NOMO-1 treated with DMSO at 0.1 percent for 48 hours (cell line): ENCODE measurements around the gene NRG2.

Experiments used
- DNase-seq: peaks from one replicate; lab custom pipeline; 2025; ENCODE audit not compliant: unreplicated experiment; lab: John Stamatoyannopoulos, UW

The NRG2 gene

DNA sequence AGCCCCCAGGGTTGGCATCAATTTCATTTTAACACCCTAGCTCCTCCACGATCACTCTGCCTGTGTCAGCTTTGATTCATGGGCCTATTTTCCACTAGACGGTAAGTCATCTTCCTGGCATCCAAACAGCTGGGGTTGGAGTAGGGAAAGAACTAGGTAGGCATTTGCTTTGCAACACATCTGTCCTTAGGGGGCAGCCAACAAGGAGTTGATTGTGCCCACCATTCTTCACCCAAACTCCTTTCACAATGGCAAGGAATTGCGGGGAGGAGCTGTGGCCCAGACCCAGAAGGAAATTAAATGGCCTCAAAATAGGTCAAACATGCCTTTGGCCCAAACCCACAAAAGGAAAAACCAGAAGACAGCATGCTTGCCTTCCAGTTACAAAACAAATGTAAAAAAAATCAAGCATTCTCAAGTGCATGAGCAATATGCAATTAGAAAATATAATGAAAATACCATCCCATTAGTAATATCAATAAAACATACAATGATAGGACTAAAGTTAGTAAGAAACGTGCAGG is 71.8 kb downstream of the NRG2 start:
- DNase-seq: no peak

DNA sequence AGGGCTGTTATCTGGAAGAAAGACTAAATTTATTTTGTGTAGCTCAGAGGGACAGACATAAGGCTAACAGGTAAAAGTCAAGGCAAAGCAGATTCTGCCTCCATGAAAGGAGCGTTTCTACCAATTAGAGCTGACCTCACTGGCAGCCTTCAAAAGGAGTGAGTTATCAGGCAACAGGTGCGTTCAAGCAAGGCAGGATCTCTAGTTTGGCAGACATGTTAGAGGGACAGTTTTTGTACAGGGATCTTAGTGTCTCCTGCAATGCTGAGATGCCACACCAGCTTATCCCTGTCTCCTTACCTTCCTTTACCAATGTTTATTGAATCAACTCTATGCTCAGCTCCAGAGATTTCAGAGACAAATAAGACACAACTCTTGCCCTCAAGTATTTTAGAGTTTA is 73.8 kb downstream of the NRG2 start:
- DNase-seq: no peak

DNA sequence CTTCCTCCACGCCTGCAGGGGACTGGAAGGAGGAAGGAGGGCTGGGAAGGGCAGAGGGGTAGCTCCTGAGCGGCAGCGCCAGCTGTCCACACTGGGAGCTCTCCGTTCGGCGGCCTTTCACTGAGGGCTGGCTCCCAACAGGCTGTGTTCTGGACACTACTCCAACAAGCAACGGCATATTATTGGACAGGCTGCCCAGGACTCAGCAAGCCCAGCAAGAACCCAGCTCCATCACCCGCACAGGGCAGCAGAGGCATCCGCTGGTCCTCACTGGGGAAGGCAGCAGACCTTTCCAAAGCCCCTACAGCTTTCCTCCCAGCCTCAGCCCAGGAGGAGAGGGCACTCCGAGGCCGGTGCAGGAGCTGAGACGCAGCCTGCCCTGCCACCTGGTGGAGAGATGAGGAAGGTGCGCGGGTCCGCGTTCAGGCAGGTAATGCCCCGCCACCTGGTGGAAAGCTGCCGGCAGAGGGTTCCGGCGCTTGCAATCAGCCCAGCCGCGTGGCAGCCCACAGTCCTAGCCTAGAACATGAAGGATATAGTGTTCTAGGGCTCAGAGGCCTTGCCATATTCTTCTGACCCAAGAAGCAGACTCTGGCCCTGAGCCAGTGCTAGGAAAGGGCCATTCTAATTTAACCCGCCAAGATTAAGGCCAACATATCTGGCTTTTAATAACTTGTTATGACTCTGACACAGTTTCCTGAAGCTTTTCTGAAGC is 74.4 kb downstream of the NRG2 start:
- peak; percentile 78 for DNase-seq

DNA sequence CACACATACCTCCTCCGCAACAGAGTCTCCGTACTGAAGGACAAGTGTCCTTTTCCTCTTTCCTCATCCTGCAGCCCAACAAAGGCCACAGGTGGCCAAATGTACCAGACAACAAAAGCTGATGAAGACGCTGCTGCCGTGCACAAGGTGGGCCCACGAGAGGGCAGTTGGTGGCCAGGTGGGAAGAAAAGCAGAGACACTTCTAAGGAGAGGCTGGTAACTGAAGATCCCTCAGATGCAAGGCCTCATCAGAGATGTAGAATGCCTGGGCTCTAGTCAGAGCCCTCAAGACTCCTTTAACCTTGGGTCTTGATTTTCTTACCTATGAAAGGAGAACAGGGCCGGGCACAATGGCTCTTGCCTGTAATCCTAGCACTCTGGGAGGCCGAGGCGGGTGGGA is 75.7 kb downstream of the NRG2 start:
- no peak for DNase-seq

DNA sequence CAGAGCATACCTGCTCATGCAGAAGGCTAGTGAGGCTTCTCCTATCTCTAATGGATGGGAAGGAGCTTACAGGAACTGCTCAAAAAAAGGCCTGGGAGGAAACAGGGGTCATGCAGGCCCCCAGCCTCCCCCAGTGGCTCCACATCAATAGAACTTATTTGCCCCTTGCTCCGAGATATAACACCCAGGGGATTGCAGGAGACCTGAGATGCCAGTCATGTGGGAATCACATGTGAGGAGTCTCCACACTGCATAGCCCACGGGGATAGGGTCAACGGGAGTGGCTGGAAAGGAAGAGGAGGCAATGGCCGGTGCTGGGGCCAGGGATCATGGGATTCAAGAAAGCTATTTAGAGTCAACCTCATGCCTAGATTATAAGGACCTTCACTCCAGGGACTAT is 76.2 kb downstream of the NRG2 start:
- DNase-seq: no peak

DNA sequence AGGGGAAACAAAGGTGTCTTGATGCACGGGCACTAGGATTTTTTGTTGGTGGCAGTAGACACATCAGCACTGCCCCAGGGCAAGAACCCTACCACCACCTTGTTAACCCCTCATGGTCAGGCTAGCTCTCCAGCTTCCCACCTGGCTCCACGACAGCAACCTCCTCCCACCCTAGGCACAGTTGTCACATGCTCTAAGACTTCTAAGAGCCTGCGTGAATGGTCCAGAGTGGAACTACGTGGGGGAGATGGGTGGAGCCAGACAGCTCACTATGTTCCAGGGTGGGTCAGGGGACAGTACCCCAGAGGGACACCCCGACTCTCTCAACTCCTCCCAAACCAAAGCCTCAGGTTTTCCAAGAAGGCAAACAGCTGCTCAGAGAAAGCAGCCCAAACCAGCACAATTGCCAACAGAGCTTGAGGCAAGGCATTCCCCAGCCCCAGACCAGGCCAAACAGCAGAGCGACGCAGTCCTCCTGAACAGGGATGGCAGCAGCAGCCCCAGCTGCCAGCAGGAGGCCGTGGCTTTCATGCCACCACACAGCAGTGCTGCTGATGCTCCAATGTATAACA is 78.0 kb downstream of the NRG2 start:
- DNase-seq: no peak

DNA sequence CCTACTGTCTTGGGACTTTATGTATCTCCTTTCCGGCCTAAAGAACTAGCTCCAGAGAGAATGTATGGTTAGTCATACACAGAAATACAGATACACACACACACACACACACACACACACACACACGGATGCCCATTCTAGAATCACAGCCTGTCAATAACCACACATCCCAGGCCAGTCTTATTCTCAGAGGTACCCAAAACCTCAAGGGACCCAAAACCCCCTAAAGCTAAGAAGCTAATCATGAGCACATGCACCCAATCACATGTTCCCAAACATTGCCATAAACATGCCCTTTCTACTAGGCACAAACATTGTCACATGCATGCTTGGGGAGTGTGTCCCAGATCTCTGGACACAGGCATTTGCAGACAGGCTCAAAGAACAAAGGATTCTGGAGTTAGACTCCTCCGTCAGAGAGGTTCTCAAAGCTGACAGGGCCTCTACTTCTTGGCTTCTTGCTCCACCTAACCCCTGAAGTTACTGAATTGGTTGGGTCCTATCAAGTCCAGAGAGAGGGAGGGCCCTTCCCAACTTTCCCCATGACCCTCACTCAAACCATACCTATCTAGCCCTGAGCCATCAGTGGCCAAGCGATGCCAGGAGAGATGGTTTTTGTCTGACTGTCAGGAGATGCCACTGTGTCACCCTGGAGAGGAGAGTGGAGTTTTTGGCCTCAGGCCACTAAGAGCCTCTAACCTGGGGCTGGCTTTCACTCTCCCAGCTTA is 78.7 kb downstream of the NRG2 start:
- no peak for DNase-seq

DNA sequence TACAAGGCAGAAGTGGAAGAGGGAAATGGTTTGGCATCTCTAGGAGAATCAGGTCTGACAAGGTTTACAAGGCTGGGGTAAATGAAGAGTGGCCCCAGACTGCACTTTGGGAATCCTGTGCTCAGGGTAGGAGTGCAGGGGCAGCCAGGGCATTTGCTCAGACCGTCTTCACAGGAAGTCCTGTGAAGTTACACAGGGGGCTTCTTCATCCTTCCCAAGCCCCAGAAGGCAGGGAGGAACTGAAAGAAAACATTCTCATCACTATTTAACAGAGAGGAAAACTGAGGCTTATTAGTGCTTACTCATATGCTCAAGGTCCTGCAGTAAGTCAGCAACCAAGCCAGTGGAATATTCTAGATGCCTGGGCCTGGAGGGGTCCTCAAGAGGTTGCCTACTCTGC is 80.7 kb downstream of the NRG2 start:
- DNase-seq: no peak

DNA sequence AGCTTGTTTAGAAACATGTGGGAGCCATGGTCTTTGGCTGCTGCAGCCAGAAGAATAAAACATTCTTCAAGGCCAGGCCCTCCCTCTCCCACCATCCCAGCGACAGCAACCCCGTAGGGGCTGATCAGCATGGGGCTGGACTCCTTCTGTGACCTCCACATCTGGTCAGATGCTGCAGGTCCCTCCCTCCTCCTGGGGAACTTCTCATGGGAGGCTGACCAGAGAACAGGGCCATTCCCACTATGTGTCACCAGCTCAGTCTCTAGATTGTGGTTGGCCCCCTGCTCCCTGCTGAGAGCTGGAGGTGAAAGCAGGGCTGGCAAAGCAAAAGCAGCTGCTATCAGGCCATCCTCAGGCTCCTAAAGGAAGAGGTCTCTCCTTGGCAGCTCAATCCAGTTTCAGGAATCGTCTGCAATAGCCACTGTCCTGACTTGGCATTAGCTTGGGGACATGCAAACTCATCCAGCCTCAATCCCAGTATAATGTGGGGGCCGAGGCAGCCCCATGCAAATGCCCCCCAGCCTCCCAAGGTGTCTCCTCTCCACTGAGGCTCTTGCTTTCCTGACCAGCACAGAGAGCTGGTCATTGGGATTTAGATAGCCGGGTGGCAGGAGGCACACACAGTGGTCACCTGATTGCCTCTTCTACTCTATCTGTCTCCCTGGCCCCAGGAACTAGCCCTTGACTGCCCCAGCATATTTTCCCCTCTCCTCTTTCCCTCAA is 81.5 kb downstream of the NRG2 start:
- no peak for DNase-seq

DNA sequence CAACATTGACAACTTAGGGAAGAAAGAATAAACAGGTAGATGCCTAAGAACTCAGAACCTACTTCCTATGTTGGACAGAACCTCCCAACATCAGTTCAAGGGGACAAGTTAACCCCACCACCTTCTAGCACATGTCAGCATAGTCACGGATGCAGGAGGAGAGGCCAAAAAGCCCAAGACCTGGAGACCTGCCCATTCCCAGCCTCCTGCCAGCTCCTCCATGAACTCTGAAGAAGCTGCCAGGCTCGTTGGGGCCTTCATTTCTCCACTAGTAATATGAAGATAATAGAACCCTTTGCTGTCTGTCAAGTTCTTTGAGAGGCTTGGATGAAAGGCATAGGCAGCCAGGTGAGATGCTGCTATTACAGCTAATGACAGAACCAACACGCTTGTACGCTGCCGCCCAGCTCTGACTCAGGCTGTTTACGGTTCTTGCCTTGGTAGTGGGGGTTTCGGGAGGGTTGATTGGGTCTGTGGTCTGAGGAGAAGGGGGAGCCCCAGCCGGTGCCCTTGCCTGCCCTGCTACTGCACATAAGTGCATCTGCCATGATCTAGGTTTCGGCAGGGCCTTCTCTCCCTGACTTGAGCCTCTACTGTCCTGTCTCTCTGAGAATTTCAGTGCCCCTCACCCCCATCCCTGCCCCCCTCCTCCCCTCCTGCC is 82.2 kb downstream of the NRG2 start:
- no peak for DNase-seq

DNA sequence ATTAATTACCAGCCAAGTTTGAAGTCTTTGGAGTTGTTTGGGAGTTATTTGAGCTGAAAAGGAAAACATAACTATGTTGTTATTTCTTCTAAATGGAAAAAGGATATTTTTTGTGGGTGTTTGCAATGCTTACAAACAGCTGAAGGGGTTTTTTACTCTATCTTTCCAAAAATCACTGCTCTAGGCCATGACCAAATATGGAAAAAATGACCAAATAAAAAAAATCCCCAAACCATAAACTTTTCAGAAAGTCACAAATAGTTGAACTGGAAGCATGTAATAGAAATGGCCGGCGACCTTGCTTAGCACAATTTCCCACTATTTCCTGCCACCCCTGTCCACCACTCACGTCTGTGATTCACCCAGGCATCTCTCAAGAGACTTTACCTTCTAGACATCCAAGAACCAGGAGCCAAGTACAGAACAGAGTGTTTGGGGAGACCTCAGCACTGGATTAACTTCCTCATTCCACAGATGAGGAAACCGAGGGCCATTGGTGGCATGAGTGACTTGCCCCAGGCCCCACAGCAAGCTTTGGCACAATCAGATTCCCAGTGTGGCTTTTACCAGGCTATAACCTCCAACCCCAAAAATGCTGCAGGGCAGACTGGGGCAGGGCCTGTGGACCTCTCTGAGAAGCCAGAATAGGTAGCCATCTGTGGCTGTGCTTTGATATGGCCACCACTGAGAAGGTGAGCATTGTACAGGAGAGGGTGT is 84.5 kb downstream of the NRG2 start:
- no peak for DNase-seq

DNA sequence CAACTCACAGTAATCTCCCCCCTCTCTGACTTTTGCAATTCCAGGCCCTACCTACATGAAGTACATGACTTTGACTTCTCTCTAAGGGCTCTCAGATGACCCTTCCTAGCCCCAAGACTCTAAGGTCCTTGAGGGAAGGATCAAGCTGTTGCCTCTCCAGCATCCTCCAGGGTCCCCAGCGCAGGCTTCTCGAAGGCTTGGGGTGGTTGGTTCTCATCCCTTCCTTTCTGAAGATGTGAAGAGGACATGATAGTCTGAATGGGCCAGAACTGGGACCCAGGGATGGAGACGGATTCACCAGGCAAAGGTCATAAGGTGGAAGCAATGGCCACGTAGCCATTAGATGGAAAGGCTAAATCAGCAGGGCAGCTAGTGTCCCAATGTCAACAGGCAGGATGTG is 86.8 kb downstream of the NRG2 start:
- DNase-seq: no peak

DNA sequence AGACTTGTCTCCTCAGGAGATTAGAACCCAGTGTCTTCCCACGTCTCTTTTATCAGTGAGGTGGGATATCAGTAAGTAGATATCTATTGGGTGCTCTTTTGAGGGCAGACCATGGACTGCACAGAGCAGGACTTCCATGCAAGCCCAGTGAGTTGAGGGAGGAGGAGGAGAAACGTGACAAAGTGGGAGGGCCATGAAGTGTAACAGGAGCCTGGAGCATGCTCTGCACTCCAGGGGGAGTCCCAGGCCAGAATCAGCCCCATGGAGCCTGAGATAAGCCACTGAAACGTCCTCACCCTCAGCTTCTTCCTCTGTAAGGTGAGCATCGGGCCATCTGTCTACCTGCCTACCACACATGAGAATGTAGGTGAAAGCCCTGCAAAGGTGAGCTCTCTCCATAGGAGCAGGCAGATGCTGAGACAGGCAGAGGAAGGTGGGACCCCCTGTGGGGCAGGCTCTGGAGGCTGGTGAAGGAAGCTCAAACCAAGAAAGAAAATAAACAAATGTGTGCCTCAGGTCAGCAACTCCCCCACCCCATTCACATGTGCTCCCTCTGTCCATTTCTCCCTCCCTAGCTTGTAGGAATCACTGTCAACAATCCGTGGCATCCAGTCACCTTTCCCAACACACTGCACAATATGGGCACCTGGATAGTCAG is 87.4 kb downstream of the NRG2 start:
- no peak for DNase-seq

DNA sequence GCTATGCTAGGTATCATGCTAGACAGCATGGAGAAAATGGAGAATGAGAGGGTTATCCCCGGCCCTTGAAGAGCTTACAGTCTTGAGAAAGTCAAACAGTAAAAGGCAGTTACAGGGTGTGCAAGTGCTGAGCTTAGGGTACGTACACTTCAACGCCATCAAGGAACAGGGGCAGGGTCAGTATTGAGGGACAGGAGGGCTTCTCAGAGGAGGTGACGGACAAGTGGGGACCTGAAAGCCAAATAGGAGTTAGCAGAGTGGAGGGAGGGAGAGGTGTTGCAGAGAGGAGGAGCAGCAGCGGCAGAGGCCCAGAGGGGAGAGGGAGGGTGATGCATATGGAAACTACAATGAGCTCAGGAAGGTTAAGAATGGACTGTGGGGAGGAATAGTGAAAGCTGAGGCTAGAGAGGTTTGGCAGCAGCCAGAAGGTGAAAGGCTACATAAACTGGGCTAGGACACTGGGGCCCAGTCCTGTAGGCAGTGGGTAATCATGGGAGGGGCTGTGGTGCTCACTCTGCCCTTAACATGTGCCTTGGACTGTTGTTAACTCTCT is 88.0 kb downstream of the NRG2 start:
- DNase-seq: no peak

DNA sequence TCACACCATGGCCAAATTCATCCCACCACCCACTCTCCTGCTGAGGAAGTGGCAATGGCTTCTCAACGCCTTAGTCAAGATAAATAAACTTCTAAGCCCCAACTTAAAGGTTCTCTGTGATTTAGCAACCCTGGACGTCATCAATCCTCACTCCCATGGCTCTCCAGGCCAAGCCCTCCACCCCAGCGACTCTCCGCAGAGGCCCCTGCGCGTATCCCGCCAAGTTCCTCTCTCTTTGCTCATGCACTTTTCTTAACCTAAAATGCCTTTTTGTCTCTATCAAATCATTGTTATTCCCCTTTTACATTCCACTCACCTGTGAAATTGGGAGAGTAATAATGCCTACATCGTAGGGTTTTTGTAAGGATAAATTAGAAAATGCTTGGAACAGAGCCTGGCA is 88.6 kb downstream of the NRG2 start:
- no peak for DNase-seq

DNA sequence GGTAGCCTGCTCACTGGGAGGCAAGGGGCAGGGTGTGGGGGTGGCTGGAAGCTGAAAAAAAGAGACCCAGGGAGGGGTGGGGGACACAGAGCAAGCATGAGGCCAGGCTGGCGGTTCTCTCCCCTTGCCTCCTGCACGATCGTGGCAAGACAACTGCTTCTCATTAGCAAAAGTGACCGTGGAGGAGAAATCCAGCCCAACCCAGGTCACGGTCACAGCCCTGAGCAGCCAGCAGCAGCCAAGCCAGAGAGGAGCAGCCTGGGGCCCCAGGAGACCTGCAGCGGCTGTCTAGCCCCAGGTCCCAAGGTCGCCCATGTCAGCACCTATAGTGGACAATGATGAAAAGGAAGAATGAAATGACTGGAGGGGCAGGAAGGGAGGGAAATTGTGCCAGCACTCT is 89.1 kb downstream of the NRG2 start:
- DNase-seq: no peak

DNA sequence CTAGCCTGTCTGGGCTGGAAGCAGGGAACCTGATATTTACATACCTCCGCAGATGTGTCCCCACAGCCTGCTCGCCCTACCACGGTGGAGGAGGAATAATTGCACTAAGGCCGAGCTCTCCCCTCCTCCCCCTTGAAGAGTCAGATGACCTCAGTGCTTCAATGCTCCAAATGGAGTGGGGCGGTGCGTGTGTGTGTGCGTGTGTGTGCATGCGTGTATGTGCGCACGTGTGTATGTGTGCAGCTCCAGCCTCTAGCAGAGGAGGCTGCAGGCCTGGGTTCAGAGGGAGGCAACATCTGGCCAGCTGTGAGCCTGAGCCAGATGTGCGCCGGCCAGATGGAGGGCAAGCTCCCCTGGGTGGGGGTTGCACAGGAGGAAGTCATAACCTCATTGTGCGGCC is 90.5 kb downstream of the NRG2 start:
- no peak for DNase-seq

DNA sequence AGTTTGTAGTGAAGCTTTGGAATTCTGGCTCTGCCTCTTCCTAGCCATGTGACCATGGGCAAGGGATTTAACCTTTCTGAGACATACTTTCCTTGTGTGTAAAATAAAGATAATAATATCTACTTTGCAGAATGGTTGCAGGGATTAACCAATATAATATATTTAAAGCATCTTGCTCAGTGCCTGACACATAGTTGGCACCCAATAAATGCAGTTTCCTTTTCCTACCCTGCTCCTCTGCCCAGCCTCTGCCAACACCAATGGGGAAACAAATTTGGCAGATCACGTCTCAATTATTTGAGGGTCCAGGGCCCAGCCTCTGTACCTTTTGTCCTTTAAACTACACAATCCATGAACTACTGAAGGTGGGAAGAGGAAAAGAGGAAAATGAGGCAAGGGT is 91.1 kb downstream of the NRG2 start:
- no peak for DNase-seq

DNA sequence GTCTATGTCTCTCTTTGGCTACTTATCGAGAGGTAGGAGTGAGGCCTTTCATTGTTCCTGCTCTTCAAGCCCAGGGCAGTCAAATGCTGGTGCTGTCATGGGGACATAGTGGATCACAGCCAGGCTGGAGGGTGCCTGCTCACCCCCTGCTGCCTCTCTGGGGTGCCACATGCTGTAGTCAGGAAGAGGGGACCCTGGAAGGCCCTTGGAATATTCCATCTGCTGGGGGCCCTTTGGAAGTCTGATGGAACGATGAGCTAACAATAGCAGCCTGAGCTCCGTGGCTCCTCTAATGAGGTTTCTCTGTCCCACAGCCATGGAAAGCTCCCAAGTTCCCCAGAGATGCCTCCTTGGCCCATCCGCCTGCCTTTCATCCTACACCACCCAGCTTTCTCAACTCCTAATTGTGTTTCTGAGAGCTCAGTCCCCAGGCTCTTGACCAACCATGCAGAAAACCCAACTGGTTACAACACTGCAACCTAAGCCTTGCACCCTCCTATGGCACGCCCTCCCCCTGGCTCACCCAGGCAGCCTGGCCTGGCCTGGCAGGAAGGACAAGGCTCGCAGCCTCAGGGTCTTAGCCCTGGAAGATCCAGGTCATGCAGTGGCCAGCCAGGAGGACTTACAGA is 91.7 kb downstream of the NRG2 start:
- DNase-seq: no peak
